Stimulated activated CD4-positive, alpha-beta T cell treated with anti-CD3 and anti-CD28 coated beads, Interleukin-12 subunit alpha, Interleukin-12 subunit beta, amount 100 ng/mL, for 24 hours (primary cell): Measurements from ENCODE around the gene ANKZF1.
"Not testable (repeated sequence)": the region's sequence is repeated elsewhere in the genome, so short reads cannot be mapped to it uniquely, and the experiment has no call there.

Experiments used
- DNase-seq, 2 experiments: peaks; one replicate each; pipeline ENCODE4 v3.0.0-alpha.2; 2020; ENCODE audit warnings: low read depth in 2 of 2

The ANKZF1 gene, protein sequence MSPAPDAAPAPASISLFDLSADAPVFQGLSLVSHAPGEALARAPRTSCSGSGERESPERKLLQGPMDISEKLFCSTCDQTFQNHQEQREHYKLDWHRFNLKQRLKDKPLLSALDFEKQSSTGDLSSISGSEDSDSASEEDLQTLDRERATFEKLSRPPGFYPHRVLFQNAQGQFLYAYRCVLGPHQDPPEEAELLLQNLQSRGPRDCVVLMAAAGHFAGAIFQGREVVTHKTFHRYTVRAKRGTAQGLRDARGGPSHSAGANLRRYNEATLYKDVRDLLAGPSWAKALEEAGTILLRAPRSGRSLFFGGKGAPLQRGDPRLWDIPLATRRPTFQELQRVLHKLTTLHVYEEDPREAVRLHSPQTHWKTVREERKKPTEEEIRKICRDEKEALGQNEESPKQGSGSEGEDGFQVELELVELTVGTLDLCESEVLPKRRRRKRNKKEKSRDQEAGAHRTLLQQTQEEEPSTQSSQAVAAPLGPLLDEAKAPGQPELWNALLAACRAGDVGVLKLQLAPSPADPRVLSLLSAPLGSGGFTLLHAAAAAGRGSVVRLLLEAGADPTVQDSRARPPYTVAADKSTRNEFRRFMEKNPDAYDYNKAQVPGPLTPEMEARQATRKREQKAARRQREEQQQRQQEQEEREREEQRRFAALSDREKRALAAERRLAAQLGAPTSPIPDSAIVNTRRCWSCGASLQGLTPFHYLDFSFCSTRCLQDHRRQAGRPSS

DNA sequence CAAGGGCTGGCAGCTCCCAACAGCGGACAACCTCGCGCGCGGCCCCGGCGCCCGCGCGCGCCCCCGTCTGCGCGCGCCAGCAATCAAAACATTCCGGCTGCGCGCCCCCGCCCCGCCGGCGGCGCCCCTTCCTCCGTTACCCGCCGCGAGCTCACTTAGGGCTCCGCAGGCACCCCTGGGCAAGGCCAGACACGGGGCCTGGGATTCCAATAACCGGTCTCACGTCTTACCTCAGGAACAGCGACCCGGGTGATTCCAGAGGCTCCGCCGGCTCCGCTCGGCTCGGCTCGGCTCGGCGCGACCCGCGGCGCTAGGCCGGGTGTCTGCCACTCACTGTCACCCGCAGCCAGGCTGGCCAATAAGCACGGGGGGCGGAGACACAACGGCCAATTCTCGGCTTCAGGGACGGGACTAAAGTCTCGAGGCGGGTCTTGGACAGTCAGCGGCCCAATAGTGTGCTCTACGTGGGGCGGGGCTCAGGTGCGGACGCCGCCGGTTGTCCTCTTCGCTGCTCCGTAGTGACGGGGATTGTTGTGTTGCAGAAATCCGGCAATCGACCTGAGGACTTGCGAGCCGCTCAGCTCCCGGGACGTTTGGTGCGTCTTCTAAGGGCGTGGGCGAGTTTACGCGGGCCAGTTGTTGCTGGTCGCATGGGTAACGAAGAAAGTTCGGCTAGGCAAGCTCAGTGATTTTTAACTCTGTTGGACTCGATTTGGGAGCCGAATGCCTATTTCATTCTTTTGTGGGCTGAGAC, at the start of gene ANKZF1, which contains the start of gene ATG9A:
TSS of gene ANKZF1 (plus strand) at position 502 of the 754 bp plus-strand sequence. CDS start 452 bp downstream, outside the sequence.
TSS of gene ATG9A (minus strand) at position 332 of the 754 bp plus-strand sequence. CDS start 1,612 bp downstream, outside the sequence.
- peak; percentile 95 to 98 for DNase-seq

DNA sequence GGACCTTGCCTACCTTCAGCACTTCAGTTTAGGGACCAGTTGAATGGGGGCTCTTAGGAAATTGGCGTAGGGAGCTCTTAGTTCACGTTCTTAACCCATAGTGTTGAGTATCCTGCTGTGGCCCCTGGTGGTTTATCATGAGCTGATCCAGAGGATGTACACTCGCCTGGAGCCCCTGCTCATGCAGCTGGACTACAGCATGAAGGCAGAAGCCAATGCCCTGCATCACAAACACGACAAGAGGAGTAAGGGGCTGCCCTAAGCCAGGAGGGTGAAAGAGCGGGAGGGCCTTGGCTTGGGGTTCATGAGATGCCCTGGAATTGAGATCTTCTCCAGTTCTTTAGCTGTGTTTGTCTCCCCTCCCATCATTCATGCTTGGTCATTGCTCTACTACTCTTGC, 48.6 kb upstream of the ANKZF1 start:
- DNase-seq: no peak

DNA sequence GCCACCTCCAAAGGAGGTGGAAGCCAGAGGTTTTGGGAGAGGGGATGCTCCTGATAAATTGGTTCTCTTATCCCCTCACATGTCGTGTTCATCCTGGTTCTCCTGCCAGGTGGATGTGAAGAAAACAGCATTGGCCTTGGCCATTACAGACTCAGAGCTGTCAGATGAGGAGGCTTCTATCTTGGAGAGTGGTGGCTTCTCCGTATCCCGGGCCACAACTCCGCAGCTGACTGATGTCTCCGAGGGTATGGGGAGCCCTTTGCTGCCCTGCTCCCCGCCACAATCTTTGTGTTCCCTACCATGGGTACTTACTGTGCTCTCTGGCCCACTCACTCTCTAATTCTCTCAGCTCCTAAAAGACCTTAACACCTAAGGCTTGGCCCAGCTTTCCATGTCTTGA, 48.1 kb upstream of the ANKZF1 start:
- no peak for DNase-seq

DNA sequence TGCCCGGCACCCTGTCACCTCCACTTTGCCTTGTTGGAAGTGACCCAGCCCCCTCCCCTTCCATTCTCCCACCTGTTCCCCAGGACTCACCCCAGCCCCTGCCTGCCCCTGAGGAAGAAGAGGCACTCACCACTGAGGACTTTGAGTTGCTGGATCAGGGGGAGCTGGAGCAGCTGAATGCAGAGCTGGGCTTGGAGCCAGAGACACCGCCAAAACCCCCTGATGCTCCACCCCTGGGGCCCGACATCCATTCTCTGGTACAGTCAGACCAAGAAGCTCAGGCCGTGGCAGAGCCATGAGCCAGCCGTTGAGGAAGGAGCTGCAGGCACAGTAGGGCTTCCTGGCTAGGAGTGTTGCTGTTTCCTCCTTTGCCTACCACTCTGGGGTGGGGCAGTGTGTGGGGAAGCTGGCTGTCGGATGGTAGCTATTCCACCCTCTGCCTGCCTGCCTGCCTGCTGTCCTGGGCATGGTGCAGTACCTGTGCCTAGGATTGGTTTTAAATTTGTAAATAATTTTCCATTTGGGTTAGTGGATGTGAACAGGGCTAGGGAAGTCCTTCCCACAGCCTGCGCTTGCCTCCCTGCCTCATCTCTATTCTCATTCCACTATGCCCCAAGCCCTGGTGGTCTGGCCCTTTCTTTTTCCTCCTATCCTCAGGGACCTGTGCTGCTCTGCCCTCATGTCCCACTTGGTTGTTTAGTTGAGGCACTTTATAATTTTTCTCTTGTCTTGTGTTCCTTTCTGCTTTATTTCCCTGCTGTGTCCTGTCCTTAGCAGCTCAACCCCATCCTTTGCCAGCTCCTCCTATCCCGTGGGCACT, 47.1 kb upstream of the ANKZF1 start:
- DNase-seq: no peak

DNA sequence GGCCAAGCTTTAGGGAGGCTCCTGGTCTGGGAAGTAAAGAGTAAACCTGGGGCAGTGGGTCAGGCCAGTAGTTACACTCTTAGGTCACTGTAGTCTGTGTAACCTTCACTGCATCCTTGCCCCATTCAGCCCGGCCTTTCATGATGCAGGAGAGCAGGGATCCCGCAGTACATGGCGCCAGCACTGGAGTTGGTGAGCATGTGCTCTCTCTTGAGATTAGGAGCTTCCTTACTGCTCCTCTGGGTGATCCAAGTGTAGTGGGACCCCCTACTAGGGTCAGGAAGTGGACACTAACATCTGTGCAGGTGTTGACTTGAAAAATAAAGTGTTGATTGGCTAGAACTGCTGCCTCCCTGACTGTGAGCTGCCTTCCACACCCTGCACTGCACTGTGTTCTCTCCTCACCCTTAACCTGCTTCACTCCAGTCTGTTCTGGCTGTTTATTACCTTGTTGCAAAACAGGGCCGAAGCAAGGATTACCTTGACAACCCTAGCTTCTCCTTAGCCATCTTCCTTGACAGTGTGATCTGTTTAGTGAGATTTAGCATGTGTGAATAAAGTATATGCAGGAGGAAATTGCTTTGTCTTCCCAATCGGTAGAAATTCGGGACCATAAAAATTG, 46.3 kb upstream of the ANKZF1 start:
- no peak for DNase-seq

DNA sequence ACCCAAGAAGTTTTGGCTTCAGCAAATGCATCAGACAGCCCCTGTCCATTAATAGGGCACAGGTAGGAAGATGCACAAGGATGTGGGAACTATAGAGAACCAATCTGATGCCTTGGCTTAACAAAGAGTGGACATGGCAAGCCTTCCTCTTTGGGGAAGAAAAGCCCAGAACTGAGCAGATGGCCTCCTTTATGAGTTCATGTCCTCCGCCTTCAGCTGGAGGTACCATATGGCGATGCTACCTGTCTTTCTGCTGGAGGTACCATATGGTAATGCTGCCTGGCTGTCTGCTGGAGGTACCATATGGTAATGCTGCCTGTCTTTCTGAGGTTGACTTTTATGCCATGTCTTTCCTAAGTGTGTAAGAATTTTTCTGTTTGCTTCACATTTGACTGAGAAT, 45.5 kb upstream of the ANKZF1 start:
- no peak for DNase-seq

DNA sequence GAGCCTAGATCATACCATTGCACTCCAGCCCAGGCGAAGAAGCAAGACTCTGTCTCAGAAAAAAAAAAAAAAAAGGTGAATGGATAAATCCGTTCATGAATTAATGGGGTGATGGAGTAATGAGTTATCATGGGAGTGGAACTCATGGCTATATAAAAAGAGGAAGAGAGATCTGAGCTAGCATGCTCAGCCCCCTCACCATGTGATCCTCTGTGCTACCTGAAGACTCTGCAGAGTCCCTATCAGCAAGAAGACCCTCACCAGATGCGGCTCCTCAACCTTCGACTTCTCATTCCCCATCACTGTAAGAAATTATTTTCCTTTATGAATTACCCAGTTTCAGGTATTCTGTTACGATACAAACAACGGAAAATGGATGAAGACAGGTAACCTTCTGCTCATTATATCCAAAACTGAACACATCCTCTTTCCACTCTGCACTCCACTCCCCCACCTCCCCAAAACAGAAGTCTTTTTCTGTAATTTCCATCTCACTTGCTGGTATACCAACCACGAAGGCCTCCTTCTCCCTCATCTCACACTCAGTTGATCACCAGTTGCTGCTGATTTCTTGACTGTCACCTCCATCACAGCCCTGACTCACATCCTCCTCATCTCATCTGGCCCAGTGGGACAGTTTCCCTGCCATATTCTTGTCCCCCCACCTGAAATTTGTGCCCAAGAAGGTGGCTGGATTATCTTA, 42.7 kb upstream of the ANKZF1 start:
- no peak for DNase-seq

DNA sequence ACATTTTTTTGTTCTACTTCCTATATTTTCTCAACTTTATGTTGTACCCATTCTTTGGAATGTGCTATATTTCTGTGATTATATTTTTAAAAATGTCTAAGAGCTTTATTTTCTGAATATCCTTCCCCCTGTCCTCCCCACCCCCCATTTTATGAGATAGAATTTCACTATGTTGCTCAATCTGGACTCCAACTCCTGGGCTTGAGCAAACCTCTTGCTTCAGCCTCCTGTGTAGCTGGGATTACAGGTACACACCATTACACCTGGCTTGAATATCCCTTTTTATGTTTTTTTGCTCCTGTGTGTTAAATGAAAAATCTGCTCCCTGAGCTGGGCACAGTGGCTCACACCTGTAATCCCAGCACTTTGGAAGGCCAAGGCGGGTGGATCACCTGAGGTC, 32.2 kb upstream of the ANKZF1 start:
- no peak for DNase-seq

DNA sequence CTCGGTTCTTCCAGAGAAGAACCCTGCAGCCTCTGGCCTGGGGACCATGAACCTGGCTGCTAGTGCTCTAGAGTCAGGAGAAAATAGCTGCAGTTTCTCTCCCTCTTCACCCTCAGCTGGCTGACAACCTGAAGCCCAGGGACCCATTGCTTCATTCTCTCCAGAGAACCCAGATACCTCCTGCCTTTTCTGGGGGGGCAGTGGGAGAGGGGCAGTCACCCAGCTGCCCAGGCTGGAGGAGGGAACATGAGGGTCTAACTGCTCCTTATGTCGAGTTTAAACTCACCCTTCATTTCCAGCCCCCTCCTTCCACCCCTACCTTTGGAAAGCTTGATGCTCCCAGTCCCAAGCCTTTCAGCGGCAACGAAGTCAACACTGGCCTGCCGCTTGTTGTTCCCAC, 30.6 kb upstream of the ANKZF1 start:
- DNase-seq: no peak

DNA sequence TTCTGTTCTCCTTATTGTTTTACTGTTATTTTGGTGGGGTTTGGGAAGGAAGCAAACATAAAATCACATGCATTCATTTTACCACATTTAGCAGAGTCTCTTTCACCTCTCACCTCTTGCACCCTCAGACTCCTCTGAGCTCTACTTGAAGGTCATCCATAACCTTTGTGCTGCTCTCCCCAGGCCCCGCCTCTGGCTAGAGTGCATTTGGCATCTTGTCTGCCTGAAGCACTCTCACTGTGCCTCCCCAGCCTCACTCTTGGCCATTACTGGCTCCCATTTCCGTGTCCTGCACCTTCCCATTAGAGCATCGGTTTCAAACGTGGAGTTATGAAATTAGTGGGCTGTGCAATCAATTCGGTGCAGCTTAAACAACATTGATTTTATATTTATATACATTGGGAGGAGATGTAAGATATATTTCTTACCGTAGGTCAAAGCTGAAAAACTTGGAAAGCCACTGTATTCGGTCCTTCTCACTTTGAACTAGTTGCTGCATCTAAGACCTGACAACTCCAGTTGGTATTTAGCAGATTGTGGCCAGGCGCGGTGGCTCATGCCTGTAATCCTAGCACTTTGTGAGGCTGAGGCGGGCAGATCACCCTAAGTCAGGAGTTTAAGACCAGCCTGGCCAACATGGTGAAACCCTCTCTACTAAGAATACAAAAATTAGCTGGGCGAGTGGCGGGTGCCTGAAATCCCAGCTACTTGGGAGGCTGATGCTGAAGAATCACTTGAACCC, 30.0 kb upstream of the ANKZF1 start:
- DNase-seq: no peak

DNA sequence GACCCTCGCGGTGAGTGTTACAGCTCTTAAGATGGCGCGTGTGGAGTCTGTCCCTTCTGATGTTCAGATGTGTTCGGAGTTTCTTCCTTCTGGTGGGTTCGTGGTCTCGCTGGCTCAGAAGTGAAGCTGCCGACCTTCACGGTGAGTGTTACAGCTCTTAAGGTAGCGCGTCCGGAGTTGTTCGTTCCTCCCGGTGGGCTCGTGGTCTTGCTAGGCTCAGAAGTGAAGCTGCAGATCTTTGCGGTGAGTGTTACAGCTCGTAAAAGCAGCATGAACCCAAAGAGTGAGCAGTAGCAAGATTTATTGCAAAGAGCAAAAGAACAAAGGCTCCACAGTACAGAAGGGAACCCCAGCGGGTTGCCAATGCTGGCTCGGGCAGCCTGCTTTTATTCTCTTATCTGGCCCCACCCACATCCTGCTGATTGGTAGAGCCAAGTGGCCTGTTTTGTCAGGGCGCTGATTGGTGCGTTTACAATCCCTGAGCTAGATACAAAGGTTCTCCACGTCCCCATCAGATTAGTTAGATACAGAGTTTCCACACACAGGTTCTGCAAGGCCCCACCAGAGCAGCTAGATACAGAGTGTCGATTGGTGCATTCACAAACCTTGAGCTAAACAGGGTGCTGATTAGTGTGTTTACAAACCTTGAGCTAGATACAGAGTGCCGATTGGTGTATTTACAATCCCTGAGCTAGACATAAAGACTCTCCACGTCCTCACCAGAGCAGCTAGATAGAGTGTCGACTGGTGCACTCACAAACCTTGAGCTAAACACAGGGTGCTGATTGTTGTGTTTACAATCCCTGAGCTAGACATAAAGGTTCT, 28.9 kb upstream of the ANKZF1 start:
- DNase-seq: not testable (repeated sequence)

DNA sequence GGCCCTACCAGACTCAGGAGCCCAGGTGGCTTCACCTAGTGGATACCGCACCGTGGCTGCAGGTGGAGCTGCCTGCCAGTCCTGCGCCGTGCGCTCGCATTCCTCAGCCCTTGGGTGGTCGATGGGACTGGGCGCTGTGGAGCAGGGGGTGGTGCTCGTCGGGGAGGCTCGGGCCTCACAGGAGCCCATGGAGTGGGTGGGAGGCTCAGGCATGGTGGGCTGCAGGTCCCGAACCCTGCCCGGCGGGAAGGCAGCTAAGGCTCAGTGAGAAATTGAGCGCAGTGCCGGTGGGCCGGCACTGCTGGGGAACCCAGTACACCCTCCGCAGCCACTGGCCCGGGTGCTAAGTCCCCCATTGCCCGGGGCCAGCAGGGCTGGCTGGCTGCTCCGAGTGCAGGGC, 28.3 kb upstream of the ANKZF1 start:
- DNase-seq: not testable (repeated sequence)

DNA sequence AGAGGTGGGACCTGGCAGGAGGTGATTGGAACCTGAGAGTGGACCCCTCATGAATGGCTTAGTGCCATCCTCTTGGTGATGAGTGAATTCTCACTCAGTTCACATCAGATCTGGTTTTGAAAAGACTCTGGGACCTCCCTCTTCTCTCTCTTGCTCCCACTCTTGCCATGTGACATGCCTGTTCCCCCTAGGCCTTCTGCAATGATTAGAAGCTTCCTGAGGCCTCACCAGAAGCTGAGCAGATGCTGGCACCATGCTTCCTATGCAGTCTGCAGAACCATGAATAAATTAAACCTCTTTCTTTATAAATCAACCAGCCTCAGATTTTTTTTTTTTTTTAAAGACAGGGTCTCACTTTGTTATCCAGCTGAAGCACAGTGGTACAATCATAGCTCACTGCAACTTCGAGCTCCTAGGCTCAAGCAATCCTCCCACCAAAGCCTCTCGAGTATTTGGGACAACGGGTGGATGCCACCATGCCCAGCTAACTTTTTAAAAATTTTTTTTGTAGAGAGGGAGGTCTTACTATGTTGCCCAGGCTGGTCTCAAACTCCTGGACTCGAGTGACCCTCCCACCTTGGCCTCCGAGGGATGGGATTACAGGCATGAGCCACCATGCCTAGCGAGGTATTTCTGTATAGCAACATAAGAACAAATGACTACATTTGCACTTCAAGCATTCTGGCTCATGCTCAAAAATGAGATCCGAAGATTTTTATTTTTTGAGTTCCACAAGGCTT, 25.0 kb upstream of the ANKZF1 start:
- DNase-seq: no peak

DNA sequence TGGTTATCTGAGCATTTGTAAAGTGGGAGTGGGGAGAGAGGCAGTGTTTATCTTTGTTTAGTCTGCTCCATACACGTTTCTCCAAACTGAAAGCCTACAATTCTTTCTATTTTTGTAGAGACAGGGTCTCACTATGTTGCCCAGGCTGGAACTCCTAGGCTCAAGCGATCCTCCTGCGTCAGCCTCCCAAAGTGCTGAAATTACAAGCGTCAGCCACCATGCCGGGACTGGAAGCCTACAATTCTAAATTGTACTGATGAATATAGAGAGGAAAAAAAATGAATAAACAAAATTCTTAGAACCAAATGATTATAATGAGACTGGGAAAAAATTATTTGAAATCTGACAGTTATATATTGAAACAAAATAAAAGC, 24.5 kb upstream of the ANKZF1 start:
- no peak for DNase-seq

DNA sequence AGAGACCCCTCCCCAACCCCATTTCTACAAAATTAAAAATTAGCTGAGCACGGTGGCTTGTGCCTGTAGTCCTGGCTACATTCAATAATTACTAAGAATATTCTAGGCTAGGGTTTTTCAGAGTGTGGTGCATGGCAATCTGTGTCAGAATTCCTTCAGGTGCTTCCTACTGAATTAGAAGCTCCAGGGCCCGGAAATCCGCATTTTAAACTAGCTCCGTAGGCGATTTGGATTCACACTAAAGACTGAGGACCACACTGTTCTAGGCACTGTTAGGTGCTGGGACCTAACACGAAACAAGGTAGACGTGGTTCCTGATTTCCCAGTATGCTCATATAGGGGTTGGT, 23.7 kb upstream of the ANKZF1 start:
- DNase-seq: no peak

DNA sequence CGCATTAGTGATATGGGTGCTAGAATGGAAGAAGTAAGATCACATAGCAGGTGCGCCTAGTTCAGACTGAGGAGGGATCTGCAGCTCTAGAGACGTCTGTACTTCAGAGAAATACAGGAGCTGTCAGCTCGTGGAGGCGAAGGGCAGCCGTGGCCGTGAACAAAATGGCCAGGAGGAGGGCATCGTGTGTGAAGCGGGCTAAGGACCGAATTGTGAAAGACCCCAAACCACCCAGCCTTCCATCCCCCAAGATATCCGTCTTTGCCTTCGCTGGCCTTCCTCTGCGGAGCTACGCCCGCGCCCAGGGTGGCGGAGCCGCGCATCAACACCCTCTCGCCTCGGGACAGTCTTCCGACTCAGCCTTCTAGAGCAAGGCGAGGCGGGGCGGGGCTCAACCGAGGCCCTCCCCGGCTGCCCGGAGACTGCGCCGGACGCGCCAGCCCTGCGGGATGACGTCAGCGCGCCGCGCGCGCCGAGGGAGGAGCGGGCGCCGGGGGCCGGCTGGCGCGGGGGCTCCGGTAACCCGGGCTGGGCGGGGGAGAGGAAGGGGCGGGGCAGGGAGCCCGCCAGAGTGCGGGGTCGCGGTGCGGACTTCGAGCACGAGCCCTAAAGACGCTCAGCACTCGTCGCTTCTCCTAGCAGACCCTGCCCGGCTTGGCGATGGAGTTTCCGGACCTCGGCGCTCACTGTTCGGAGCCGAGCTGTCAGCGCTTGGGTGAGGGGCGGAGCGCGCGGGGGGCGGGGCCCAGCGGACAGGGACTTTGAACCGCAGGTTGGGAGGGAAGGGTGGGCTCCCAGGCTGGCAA, 23.1 kb upstream of the ANKZF1 start, which contains the start of gene ZFAND2B:
TSS of gene ZFAND2B (plus strand) at position 455 of the 806 bp plus-strand sequence. CDS start at position 661, 206 bp downstream.
- peak; percentile 89 for DNase-seq
